Measurements from ENCODE around the gene TNFRSF4. TPM values are rescaled to one million over a fixed set of nuclear protein-coding genes. Genes with fewer than 3 reads are reported as not detected.

The TNFRSF4 gene
- total and polyA plus RNA-seq, 9 of the 15 experiments (the other 6 are each of a cell fraction or from before 2014, with no cell fraction given): 0.07 to 0.44 (median 0.19) TPM; not detected in 5

DNA sequence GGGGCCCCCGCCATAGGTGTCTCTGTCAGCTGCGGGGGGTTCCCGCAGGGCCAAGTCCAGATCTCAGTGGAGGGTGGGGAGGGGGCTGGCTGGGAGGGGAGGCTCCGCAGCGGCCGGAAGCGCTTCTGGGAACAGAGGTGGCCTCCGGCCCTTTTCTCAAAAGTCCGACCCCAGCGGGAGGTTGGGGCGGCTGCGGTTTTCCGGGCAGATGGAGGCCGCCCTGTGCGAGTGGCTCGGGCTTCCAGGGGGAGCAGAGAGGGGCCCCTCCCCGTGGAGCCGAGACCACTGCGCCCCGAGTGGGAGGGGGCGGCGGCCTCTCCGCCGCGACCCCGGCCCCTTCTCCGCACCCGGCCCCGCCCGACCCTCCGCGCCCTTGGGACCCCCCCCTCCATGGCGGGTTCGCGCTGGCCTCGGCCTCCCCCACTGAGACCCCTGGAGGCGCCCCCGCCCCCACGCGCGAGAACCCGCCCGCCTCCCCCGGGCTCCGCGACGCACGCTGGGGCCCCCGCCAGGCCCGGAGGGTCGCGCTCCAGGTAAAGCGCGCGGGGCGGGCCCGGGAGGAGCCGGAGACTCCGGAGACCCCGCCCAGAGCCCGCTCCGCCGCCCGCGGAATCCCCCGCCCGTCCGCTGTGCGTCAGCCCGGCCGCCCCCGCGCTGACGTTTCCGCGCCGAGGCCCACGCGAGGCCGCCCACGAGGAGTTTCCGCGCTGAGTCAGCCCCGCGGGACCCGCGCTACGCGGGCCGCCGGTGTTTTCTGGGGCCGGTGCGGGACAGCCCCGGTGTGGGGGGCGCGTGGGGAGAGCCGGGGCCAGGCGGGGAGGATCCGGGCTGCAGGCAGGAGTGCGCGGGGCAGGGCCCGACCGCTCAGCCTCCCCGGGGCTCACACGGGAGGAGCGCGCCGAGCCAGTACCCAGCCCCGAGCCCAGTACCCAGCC, 12.8 kb downstream of the TNFRSF4 start:
- BruUV-seq (replicated peaks): no TSS peak
- DNase-seq (ENCODE audit: extremely low read depth in 1 of 4, low spot score in 3 of 4): peak; percentile 79 to 98 (median 94)
- Histone ChIP-seq H3K27ac (ENCODE audit: extremely low read depth, low read depth, low read length) (peak overlapping the region; percentile 75; the same call in 2 of the 3 replicates), H3K79me2 (ENCODE audit: control insufficient read depth, insufficient read depth, low read length) (no peaks in the 10 kb centered on the region), H3K9ac (ENCODE audit: insufficient read depth in 1 of 2, low read depth in 2 of 2, low read length in 2 of 2) (peak overlapping the region; percentile 66 to 90; a peak in 3 of 4 replicates), H2AFZ (ENCODE audit: low read depth, low read length) (peak overlapping the region; percentile 70), H4K20me1 (replicated peaks; ENCODE audit: control insufficient read depth, insufficient read depth, low read length) (no peaks in the 10 kb centered on the region), H3K36me3 (ENCODE audit: control insufficient read depth, insufficient read depth, low read length) (no peaks in the 10 kb centered on the region), H3K9me3 (replicated peaks; ENCODE audit: control insufficient read depth, insufficient read depth, low read depth, low read length) (no peaks in the 10 kb centered on the region), H3K4me2 (ENCODE audit: insufficient read depth, low read length) (peak overlapping the region; percentile 54), H3K4me1 (replicated peaks in 1 of 2; ENCODE audit: control insufficient read depth in 2 of 2, insufficient read depth in 2 of 2, low read length in 2 of 2) (peaks cover 0 to 86% of the 10 kb centered on the region in 2 experiments; a peak in 4 of 5 replicates), H3K4me3 (peak overlapping the region; percentile 51), H3K27me3 (ENCODE audit: control insufficient read depth in 2 of 2, insufficient read depth in 2 of 2, low read length in 2 of 2) (no peaks in the 10 kb centered on the region; a peak in 1 of 5 replicates), H3K9me1 (ENCODE audit: control insufficient read depth, insufficient read depth, low read length) (no peaks in the 10 kb centered on the region)
- under 1% methylated on average over 44 of the region's 109 CpGs for WGBS (ENCODE audit: insufficient coverage, low coverage, missing lambda C conversion rate)
- no peak for FAIRE-seq
- ATAC-seq: peak; percentile 82
- ChIA-PET CTCF (ENCODE audit: low intra/inter-chr PET ratio) (no interaction called here), POLR2A (interaction anchor here (0.9 kb wide), 1 partner anchor 11 kb away, joined by 3 read pairs; no protein-coding TSS in a partner anchor)
- intact Hi-C loops (cut with micrococcal nuclease) (no loop called here), in situ Hi-C loops (cut with MboI) (no loop called here)
- TF ChIP-seq, protein P1, sequence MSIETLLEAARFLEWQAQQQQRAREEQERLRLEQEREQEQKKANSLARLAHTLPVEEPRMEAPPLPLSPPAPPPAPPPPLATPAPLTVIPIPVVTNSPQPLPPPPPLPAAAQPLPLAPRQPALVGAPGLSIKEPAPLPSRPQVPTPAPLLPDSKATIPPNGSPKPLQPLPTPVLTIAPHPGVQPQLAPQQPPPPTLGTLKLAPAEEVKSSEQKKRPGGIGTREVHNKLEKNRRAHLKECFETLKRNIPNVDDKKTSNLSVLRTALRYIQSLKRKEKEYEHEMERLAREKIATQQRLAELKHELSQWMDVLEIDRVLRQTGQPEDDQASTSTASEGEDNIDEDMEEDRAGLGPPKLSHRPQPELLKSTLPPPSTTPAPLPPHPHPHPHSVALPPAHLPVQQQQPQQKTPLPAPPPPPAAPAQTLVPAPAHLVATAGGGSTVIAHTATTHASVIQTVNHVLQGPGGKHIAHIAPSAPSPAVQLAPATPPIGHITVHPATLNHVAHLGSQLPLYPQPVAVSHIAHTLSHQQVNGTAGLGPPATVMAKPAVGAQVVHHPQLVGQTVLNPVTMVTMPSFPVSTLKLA (conservative IDR thresholded peaks at IDR 0.05): peak in 1 of 2 experiments; percentile 66; a peak in 2 of 4 replicates
- TF ChIP-seq ATF1 (CRISPR knock-in tag; IDR thresholded peaks at IDR 0.05): no peak
- peak; percentile 65 for TF ChIP-seq ATF1 (tag; IDR thresholded peaks at IDR 0.05)
- no peak for TF ChIP-seq SMAD3 (CRISPR knock-in tag; conservative IDR thresholded peaks at IDR 0.05)
- peak; percentile 99 for TF ChIP-seq GATAD2A (IDR thresholded peaks at IDR 0.05)
- TF ChIP-seq, protein P2, sequence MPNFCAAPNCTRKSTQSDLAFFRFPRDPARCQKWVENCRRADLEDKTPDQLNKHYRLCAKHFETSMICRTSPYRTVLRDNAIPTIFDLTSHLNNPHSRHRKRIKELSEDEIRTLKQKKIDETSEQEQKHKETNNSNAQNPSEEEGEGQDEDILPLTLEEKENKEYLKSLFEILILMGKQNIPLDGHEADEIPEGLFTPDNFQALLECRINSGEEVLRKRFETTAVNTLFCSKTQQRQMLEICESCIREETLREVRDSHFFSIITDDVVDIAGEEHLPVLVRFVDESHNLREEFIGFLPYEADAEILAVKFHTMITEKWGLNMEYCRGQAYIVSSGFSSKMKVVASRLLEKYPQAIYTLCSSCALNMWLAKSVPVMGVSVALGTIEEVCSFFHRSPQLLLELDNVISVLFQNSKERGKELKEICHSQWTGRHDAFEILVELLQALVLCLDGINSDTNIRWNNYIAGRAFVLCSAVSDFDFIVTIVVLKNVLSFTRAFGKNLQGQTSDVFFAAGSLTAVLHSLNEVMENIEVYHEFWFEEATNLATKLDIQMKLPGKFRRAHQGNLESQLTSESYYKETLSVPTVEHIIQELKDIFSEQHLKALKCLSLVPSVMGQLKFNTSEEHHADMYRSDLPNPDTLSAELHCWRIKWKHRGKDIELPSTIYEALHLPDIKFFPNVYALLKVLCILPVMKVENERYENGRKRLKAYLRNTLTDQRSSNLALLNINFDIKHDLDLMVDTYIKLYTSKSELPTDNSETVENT (CRISPR knock-in tag; IDR thresholded peaks at IDR 0.05): 0 out of 2 replicates have a peak, but pooled peaks have one; percentile 44
- peak; percentile 50 for TF ChIP-seq GABPA (tag; conservative IDR thresholded peaks at IDR 0.05; ENCODE audit: low read depth)
- no peak for TF ChIP-seq KDM4B (IDR thresholded peaks at IDR 0.05; ENCODE audit: borderline replicate concordance in 2 of 2, low read depth in 1 of 2)
- no peak for TF ChIP-seq ZNF644 (tag; IDR thresholded peaks at IDR 0.05; ENCODE audit: low read depth)
- peak; percentile 60; the same call in 1 of the 2 replicates for TF ChIP-seq SP1 (CRISPR knock-in tag; IDR thresholded peaks at IDR 0.05)
- TF ChIP-seq, protein P3, sequence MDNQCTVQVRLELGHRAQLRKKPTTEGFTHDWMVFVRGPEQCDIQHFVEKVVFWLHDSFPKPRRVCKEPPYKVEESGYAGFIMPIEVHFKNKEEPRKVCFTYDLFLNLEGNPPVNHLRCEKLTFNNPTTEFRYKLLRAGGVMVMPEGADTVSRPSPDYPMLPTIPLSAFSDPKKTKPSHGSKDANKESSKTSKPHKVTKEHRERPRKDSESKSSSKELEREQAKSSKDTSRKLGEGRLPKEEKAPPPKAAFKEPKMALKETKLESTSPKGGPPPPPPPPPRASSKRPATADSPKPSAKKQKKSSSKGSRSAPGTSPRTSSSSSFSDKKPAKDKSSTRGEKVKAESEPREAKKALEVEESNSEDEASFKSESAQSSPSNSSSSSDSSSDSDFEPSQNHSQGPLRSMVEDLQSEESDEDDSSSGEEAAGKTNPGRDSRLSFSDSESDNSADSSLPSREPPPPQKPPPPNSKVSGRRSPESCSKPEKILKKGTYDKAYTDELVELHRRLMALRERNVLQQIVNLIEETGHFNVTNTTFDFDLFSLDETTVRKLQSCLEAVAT (IDR thresholded peaks at IDR 0.05): no peak
- TF ChIP-seq KDM5B (IDR thresholded peaks at IDR 0.05; ENCODE audit: insufficient replicate concordance, low read depth, low read length): peak; percentile 45
- TF ChIP-seq KDM2B (CRISPR knock-in tag; IDR thresholded peaks at IDR 0.05): 0 out of 2 replicates have a peak, but pooled peaks have one; percentile 79
- TF ChIP-seq NRF1 (conservative IDR thresholded peaks at IDR 0.05 in 1 of 2, IDR thresholded peaks at IDR 0.05 in 1 of 2): peak in 1 of 2 experiments; percentile 42; a peak in 2 of 4 replicates
- TF ChIP-seq SRSF9 (IDR thresholded peaks at IDR 0.05; ENCODE audit: borderline replicate concordance, low read depth, low read length): no peak

Data from K562 (cell line).